ENCODE results near the gene MARCHF5. TPM values are rescaled to one million over a fixed set of nuclear protein-coding genes. Genes with fewer than 3 reads are reported as not detected.

The MARCHF5 gene
- total and polyA plus RNA-seq, 2 of the 8 experiments (the other 6 are each of a cell fraction or from before 2014, with no cell fraction given): 8.7 to 26.8 TPM

GRCh38 chr10:92354587-92354986, 63.6 kb downstream of the MARCHF5 start:
- H2AFZ ChIP-seq (ENCODE audit: low read length): no peak overlapping the region
- H4K8ac ChIP-seq (ENCODE audit: extremely low read depth, insufficient read depth, low read length): no peak overlapping the region
- H3K9ac ChIP-seq (replicated peaks in 1 of 4; ENCODE audit: extremely low read depth in 1 of 4, low read depth in 3 of 4, low read length in 3 of 4): no peak overlapping the region
- no peak overlapping the region for H2BK12ac ChIP-seq (ENCODE audit: low read depth, low read length)
- no peaks in the 10 kb centered on the region for H3K23me2 ChIP-seq (ENCODE audit: low read depth, low read length)
- no peak overlapping the region for H2BK20ac ChIP-seq (ENCODE audit: low read length)
- no peak for TF ChIP-seq BCL11A (IDR thresholded peaks at IDR 0.05; ENCODE audit: low read depth in 2 of 2, low read length in 2 of 2)
- TF ChIP-seq POLR2A (IDR thresholded peaks at IDR 0.05; ENCODE audit: control extremely low read depth in 1 of 2, low read depth in 2 of 2, low read length in 2 of 2): peak in 1 of 2 experiments; percentile 23; a peak in 1 of 3 replicates
- no peak overlapping the region for H2BK5ac ChIP-seq (ENCODE audit: low read depth, low read length)
- no peak overlapping the region for H4K91ac ChIP-seq (replicated peaks; ENCODE audit: insufficient read length, low read length)
- no peak overlapping the region for H3K18ac ChIP-seq (ENCODE audit: extremely low read depth, low read length)
- peaks cover 2 to 20% (median 9%) of the 10 kb centered on the region in 4 experiments; a peak in 7 of 8 replicates for H3K36me3 ChIP-seq (ENCODE audit: control insufficient read depth in 2 of 4, insufficient read depth in 4 of 4, low read length in 3 of 4)
- H3K4ac ChIP-seq (replicated peaks; ENCODE audit: insufficient read length, low read depth, low read length): no peak overlapping the region
- peak; percentile 92 for FAIRE-seq
- H3K14ac ChIP-seq (ENCODE audit: insufficient read length): no peak overlapping the region
- no peaks in the 10 kb centered on the region for H3K79me2 ChIP-seq (ENCODE audit: control insufficient read depth in 1 of 2, insufficient read depth in 2 of 2, low read length in 2 of 2)
- no peak overlapping the region for H3K4me3 ChIP-seq (ENCODE audit: extremely low read depth in 1 of 4, insufficient read depth in 2 of 4, low read depth in 3 of 4, low read length in 4 of 4)
- H3K23ac ChIP-seq (ENCODE audit: insufficient read length): no peak overlapping the region
- H2BK120ac ChIP-seq (replicated peaks; ENCODE audit: low read depth, low read length): no peak overlapping the region
- no peaks in the 10 kb centered on the region for H3K79me1 ChIP-seq (ENCODE audit: low read depth, low read length)
- no peak overlapping the region for H4K5ac ChIP-seq (ENCODE audit: insufficient read length, low read depth, low read length)
- no peak for DNase-seq (ENCODE audit: low read depth in 1 of 2, low spot score in 2 of 2)
- H3K9me3 ChIP-seq (ENCODE audit: insufficient read depth in 2 of 2, low read depth in 1 of 2, low read length in 1 of 2): no peaks in the 10 kb centered on the region
- H3K27me3 ChIP-seq (replicated peaks in 1 of 4; ENCODE audit: control insufficient read depth in 3 of 4, extremely low read depth in 1 of 4, insufficient read depth in 3 of 4, low read length in 3 of 4): no peaks in the 10 kb centered on the region
- H3K4me2 ChIP-seq (ENCODE audit: insufficient read depth in 1 of 2, low read depth in 2 of 2, low read length in 2 of 2): peak overlapping the region in 1 of 2 experiments; percentile 24; a peak in 1 of 4 replicates
- ChIA-PET POLR2A (ENCODE audit: partially characterized antibody) (no interaction called here), CTCF (ENCODE audit: partially characterized antibody) (no interaction called here)
- no peak overlapping the region for H3K27ac ChIP-seq (ENCODE audit: low read depth, low read length)
- H3K4me1 ChIP-seq (replicated peaks in 1 of 4; ENCODE audit: control insufficient read depth in 3 of 4, insufficient read depth in 4 of 4, low read length in 3 of 4): peaks cover 4 to 11% (median 7%) of the 10 kb centered on the region in 4 experiments; a peak in 6 of 7 replicates
- H4K20me1 ChIP-seq (replicated peaks in 1 of 2; ENCODE audit: control insufficient read depth in 1 of 2, insufficient read depth in 2 of 2, low read length in 2 of 2): peaks cover 0 to 2% of the 10 kb centered on the region in 2 experiments
- H2AK5ac ChIP-seq (ENCODE audit: low read depth, low read length): no peak overlapping the region
- no peak overlapping the region for H3K56ac ChIP-seq (replicated peaks; ENCODE audit: insufficient read length, low read depth, low read length)
- H2BK15ac ChIP-seq (ENCODE audit: low read length): no peak overlapping the region
- 28% methylated on average over 4 of the region's 4 CpGs; no CpG with 5 or more reads in 1 of the 2 experiments for WGBS, 2 experiments (ENCODE audit: extremely low coverage in 1 of 2, insufficient coverage in 1 of 2, insufficient read length in 1 of 2, insufficient replicate concordance in 2 of 2, low coverage in 1 of 2, low lambda C conversion rate in 2 of 2, missing lambda C conversion rate in 1 of 2)

Data from H1 (cell line).